Body of pancreas (tissue), 4 donors: ENCODE data around the gene PYDC1.

Source experiments
- POLR2A ChIP-seq, 3 donors: fragments of 450-650 bp; IDR thresholded peaks; one replicate each; pipeline ENCODE4 v1.6.1; 2016; ENCODE audit warnings: antibody characterized with exemption in 3 of 3, mild to moderate bottlenecking in 2 of 3
- TF ChIP-seq, protein P1 (sequence below), 7 experiments: fragments of 450-650 bp in 4 of 7; fragments of 200-600 bp in 3 of 7; sonication (generic) in 3 of 7; IDR thresholded peaks; one replicate each; pipeline ENCODE4 v1.5.1; 2016 to 2019; ENCODE audit warnings: antibody characterized with exemption in 7 of 7

GRCh38 chr16:31224092-31224955 lies 7.4 kb upstream of the PYDC1 start:
- TF ChIP-seq POLR2A (IDR thresholded peaks at IDR 0.05), result no peak
- TF ChIP-seq, protein P1, sequence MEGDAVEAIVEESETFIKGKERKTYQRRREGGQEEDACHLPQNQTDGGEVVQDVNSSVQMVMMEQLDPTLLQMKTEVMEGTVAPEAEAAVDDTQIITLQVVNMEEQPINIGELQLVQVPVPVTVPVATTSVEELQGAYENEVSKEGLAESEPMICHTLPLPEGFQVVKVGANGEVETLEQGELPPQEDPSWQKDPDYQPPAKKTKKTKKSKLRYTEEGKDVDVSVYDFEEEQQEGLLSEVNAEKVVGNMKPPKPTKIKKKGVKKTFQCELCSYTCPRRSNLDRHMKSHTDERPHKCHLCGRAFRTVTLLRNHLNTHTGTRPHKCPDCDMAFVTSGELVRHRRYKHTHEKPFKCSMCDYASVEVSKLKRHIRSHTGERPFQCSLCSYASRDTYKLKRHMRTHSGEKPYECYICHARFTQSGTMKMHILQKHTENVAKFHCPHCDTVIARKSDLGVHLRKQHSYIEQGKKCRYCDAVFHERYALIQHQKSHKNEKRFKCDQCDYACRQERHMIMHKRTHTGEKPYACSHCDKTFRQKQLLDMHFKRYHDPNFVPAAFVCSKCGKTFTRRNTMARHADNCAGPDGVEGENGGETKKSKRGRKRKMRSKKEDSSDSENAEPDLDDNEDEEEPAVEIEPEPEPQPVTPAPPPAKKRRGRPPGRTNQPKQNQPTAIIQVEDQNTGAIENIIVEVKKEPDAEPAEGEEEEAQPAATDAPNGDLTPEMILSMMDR (IDR thresholded peaks at IDR 0.05), result no peak
